Measurements from ENCODE around the gene LGR4. TPM values are rescaled to one million over a fixed set of nuclear protein-coding genes. Genes with fewer than 3 reads are reported as not detected.

Gene LGR4
- total and polyA plus RNA-seq, 9 of the 15 experiments (the other 6 are each of a cell fraction or from before 2014, with no cell fraction given) = 0.94 to 10.1 (median 5.8) TPM

GRCh38 chr11:27416568-27417176 is 55.9 kb downstream of the LGR4 start (continued):
- TF ChIP-seq, protein P1, sequence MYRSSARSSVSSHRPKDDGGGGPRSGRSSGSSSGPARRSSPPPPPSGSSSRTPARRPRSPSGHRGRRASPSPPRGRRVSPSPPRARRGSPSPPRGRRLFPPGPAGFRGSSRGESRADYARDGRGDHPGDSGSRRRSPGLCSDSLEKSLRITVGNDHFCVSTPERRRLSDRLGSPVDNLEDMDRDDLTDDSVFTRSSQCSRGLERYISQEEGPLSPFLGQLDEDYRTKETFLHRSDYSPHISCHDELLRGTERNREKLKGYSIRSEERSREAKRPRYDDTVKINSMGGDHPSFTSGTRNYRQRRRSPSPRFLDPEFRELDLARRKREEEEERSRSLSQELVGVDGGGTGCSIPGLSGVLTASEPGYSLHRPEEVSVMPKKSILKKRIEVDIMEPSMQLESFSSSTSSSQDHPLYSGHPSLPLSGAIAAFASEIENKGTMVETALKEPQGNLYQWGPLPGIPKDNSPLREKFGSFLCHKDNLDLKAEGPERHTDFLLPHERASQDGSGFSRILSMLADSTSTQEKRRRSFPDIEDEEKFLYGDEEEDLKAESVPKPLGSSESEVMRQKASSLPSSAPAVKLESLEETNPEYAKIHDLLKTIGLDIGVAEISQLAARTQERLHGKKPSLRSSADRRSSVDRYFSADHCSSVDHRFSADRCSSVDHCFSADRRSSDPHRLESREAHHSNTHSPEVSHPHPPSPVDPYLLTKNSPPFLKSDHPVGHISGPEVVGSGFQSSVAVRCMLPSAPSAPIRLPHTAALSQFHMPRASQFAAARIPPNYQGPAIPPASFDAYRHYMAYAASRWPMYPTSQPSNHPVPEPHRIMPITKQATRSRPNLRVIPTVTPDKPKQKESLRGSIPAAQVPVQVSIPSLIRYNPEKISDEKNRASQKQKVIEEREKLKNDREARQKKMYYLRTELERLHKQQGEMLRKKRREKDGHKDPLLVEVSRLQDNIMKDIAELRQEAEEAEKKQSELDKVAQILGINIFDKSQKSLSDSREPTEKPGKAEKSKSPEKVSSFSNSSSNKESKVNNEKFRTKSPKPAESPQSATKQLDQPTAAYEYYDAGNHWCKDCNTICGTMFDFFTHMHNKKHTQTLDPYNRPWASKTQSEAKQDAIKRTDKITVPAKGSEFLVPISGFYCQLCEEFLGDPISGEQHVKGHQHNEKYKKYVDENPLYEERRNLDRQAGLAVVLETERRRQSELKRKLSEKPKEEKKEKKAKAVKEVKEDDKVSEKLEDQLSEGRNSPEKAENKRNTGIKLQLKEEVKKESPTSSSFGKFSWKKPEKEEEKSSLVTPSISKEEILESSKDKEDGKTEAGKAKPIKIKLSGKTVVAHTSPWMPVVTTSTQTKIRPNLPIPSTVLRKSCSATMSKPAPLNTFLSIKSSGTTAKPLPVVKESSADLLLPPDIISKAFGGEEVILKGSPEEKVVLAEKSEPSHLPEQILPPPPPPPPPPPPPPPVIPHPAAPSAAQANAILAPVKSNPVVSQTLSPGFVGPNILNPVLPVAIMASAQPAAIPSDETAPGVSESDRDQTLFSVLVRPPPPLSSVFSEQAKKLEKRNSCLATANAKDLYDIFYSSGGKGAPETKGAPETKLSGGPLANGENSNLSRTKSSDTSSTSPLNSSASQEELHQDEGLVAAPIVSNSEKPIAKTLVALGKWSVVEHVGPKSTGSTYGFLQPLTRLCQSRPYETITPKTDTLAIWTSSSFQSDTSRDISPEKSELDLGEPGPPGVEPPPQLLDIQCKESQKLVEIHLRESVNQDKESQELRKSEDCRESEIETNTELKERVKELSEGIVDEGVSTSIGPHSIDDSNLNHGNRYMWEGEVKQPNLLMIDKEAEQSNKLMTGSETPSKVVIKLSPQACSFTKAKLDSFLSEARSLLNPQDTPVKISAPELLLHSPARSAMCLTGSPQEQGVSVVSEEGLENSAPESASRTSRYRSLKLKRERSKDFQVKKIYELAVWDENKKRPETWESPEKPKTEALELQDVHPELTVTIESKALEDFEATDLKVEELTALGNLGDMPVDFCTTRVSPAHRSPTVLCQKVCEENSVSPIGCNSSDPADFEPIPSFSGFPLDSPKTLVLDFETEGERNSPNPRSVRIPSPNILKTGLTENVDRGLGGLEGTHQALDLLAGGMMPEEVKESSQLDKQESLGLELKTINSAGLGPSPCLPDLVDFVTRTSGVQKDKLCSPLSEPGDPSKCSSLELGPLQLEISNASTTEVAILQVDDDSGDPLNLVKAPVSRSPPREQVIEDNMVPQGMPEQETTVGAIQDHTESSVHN (IDR thresholded peaks at IDR 0.05; ENCODE audit: borderline replicate concordance in 1 of 2, low read depth in 1 of 2) = no peak
- no peak for TF ChIP-seq ZBTB1 (CRISPR knock-in tag; IDR thresholded peaks at IDR 0.05; ENCODE audit: borderline replicate concordance, low read depth)
- TF ChIP-seq CBX5 (IDR thresholded peaks at IDR 0.05; ENCODE audit: borderline replicate concordance, low read depth) = no peak
- TF ChIP-seq, protein P2, sequence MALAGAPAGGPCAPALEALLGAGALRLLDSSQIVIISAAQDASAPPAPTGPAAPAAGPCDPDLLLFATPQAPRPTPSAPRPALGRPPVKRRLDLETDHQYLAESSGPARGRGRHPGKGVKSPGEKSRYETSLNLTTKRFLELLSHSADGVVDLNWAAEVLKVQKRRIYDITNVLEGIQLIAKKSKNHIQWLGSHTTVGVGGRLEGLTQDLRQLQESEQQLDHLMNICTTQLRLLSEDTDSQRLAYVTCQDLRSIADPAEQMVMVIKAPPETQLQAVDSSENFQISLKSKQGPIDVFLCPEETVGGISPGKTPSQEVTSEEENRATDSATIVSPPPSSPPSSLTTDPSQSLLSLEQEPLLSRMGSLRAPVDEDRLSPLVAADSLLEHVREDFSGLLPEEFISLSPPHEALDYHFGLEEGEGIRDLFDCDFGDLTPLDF (CRISPR knock-in tag; IDR thresholded peaks at IDR 0.05) = no peak
